ENCODE measurements around the gene NOXA1.

NOXA1 gene

GRCh38 chr9:137428841-137429545 is 5.8 kb downstream of the NOXA1 start:
- DNase-seq, result no peak

DNA sequence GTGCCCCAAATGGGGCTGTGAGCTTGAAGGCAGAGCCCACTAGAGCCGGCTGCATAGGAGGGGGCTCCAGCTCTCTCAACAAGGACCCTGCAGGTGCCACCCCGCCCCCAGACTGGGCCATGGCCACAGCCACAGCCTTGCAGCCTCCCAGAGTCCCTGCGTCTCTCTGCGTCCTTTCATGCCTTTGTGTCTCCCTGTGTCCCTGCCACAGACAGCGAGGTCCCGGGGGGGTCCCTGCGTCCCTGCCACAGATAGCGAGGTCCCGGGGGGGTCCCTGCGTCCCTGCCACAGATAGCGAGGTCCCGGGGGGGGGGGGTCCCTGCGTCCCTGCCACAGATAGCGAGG is 6.3 kb downstream of the NOXA1 start:
- no peak for DNase-seq

DNA sequence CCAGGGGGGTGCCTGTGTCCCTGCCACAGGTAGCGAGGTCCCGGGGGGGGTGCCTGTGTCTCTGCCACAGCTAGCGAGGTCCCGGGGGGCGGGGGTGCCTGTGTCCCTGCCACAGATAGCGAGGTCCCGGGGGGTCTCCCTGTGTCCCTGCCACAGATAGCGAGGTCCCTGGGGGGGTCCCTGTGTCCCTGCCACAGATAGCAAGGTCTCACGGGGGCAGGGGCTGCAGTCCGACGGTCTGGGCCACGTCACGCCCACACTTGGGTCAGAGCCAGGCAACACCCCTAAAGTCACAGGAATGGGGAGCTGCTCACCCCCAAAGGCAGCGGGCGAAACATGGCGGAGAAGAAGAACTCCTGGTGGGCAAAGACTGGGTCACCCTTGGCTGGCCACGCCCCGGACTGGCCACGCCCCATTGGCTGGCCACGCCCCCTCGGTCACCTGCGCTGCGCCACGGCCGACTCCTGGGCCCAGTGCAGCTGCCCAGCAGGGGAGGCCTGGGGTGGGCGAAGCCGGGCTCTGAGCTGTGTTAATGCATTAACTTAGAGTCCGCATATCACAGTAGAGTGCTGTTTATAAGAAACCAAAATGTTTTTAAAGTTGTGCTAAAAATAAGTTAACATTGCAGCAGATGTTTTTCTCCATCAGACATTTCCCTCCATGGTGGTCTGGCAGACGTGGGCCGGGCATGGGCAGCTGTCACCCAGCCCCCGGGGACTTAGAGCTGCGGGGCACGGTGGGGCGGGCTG is 7.0 kb downstream of the NOXA1 start:
- DNase-seq, result no peak

DNA sequence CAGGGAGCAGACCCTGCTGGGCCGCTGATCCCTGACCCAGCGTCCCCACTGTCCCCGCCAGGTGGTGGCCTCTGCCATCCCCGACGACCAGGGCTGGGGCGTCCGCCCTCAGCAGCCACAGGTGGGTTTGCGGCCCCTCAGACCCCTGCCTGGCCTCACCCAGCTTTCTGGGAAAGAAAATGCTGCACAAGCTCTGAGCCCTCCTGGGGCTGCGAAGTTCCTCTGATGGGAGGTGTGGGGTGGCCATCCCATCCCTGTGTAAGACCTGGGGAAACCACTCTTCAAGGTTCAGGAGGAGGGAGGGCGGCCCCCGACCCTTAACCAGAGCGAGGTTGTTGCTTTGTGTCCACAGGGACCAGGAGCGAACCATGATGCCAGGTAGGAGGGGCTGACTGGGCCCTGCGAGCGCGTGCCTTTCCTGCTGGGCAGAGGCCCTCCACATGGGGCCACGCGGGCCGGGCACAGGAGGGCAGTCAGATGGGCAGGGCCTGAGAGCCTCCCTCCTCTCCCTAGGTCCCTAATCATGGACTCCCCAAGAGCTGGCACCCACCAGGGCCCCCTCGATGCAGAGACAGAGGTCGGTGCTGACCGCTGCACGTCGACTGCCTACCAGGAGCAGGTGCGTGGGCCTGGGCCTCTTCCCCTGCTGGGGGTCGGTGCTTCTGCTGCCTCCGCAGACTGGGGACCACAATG is 7.7 kb downstream of the NOXA1 start:
- DNase-seq, result no peak

GRCh38 chr9:137431416-137431931 is 8.3 kb downstream of the NOXA1 start:
- DNase-seq, result no peak

- DNase-seq, result no peak
Observed at GRCh38 chr9:137432687-137433348, 9.6 kb downstream of the NOXA1 start.

- no peak for DNase-seq
Observed at GRCh38 chr9:137433349-137433915, 10.2 kb downstream of the NOXA1 start.

- no peak for DNase-seq
Observed at GRCh38 chr9:137433916-137434431, 10.8 kb downstream of the NOXA1 start.

DNA sequence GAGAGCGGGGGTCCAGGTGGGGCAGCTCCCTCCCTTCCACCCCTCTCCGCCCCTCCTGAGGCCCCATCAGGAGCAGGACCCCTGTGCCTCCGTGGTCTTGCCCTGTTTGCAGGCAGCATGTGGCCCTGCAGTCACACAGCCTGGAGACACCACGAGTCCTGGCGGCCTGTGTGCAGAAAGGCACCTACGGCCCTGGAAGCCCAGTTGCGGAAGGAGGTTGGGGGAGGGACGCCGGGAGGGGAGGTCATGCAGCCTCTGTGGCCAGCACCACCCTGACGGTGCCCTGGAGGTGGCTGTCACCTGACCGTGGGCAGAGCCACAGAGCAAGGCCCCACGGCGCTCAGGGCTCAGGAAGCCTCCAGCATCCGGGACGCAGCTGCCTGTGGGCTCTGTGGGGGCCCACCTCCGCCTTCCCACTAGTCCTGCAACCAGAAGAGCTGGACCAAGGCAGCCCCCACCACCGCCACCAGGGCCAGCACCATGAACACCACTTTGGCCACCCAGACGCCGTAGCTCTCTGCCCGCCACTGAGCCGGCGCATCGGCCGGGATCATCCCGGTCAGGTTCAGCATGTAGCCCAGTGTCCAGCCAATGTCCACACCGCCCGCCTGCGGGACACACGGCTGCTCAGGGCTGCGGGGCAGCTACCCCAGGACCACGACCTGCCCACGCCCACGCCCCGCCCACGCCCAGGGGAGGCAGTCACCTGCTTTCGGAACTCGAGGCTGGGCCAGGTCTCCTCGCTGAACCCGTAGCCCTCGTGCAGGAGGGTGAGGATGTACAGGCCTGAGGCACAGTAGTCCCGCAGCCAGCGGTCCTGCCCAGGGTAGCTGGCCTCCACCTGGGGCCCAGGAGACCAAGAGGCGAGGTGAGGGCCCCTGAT is 11.5 kb downstream of the NOXA1 start:
- no peak for DNase-seq

DNA sequence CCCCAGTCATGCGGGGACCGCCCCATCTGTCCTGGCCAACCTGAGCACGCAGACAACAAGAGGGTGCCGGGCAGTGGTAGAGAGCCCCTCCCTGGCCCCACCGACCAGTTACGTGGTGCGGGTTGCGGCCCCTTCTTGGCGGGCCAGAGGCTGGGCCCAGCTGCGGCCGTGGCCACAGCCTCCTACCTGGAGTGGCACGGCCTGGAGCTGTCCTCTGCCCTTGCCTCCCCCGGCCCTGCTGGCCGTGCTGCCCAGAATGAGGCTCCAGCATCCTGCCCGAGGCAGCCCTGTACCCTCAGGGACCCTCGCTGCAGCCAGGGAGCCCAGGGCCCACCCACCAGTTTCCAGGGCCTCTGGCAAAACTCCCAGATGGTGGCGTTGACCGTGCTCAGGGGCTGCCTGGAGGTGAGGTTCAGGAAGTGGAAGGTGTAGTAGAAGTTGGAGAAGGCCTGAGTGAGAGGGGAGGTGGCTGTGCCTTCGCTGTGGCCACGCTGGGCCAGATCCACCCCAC is 12.2 kb downstream of the NOXA1 start:
- DNase-seq, result no peak

- no peak for DNase-seq
Observed at GRCh38 chr9:137435980-137436760, 13.0 kb downstream of the NOXA1 start.

- no peak for DNase-seq
Observed at GRCh38 chr9:137436761-137437600, 13.8 kb downstream of the NOXA1 start.

- no peak for DNase-seq
Observed at GRCh38 chr9:137437691-137438590, 14.7 kb downstream of the NOXA1 start.

DNA sequence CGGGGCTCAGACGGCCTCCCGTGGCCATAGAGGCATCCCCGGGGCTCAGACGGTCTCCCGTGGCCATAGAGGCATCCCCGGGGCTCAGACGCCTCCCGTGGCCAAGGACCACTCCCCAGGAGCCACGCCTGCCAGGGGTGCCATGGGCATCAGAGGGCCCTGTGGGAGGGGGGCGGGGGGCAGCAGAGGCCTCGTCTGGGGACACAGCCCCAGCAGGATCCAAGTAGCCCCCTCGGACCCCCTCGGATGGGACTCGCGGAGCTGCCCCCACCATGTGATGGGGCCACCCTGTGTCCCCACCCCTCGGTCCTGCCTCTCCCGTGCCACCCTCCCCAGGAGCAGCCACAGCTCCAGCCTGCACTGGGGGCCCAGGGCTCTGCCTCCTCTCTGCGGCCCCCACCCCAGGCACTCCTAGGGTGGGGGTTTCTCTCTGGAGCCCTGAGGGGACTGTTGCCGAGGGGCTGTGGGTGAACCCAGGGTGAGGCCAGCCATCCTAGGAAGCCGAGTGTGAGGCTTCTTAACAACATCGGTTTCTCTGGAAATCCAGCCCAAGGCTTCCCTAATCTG is 15.5 kb downstream of the NOXA1 start:
- no peak for DNase-seq

DNA sequence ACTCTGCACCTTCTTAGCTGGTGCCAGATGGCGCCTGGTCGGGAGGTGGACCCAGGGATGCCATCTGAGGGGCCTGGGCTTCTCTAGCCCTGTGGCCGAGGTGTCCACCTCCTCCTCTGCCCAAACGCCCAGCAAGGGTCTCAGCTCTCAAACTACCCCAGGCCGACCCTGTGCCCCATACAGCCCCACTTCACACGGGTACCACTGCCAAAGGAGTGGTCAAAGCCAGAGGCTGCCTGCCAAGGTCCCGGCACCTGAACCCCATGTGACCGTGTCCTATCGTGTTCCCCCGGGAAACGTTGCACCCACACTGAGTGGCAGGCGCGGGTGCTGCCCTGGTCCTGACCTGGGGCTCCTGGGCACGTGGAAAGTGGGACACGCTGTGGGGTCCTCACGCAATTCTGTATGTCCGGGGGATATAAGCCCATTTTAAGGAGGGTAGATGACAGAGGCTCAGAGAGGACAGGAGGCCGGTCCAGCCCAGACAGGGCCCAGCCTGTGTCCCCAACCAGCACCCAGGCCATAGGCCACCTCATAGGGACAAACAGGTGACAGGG is 16.0 kb downstream of the NOXA1 start:
- DNase-seq, result no peak

DNA sequence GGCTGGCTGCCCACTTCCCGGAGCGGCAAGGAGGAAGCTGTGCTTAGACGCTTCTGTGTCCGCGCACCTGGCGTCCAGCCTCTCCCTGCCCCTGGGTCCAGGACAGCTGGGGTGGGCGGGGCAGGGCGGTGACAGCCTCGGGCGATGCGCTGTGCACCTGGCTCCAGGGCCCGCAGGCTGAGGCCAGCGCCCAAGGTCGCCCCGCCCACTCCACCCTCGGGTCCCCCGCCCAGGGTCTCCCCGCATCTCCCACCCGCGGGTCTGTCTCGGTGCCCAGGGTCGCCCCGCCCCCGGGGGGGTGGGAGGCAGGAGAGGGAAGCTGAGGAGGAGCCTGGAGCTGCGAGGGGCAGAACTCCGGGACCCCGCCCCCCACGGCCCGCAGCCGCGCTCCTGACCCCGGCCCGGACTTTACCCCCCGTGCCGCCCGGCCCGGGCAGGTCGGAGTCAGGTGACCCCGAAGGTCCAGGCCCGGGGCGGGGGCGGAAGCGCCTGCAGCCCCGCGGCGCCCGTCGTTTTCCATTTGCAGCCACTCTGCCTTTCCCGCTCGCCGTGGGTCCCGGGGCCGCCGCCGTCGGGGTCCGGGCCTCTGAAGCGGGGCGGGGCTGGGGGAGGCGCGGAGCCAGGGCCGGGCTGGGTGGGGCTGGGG is 18.2 kb downstream of the NOXA1 start, which contains the start of gene ENTPD8:
ENTPD8 (minus strand) TSS at position 69 of the 646 bp plus-strand sequence. CDS start 3,072 bp downstream, outside the sequence.
- DNase-seq, result no peak

DNA sequence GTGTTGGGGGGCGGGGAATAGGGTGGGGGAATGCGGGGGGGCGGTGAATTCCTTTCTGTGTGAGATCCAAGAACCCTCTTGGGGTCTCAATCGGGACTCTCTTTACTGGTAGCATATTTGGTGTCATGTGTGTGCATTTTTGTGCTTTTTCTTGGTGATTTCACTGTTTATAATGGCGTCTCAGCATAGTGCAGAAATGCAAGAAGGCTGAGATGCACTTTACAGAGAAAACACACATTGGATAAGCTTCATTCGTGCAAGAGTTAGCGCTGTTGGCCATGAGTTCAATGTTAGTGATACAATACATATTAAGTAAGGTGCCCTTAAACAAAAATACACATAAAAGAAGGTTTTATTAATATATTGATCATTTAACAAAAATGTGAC is 18.7 kb downstream of the NOXA1 start:
- no peak for DNase-seq

All from stimulated activated CD4-positive, alpha-beta T cell treated with anti-CD3 and anti-CD28 coated beads, Interleukin-4, amount 100 ng/mL, for 4 hours (primary cell).